ACC112 (cell line): ENCODE results near the gene ZNF460.

Experiments used
- H2AFZ ChIP-seq: fragments of 200-600 bp; sonication (generic); one replicate; pipeline ENCODE4 v1.6.0; 2017; ENCODE audit warnings: antibody characterized with exemption, low read length; ENCODE audit not compliant: unreplicated experiment
- H3K27ac ChIP-seq: fragments of 200-600 bp; sonication (generic); 2 replicates; pipeline ENCODE4 v1.5.1; 2014; ENCODE audit warnings: low read depth, mild to moderate bottlenecking, antibody characterized with exemption, low read length, moderate library complexity
- H3K27me3 ChIP-seq: fragments of 200-600 bp; sonication (generic); 2 replicates; pipeline ENCODE4 v1.6.1; 2014; ENCODE audit warnings: mild to moderate bottlenecking, antibody characterized with exemption, low read length, moderate library complexity, mixed read lengths; ENCODE audit not compliant: insufficient read depth
- H3K36me3 ChIP-seq: fragments of 200-600 bp; sonication (generic); 2 replicates; pipeline ENCODE4 v1.6.1; 2016; ENCODE audit warnings: mild to moderate bottlenecking, antibody characterized with exemption, low read length, moderate library complexity, mixed read lengths; ENCODE audit not compliant: insufficient read depth
- H3K4me1 ChIP-seq: fragments of 200-600 bp; sonication (generic); one replicate; pipeline ENCODE4 v1.6.1; 2016; ENCODE audit warnings: low read length, mixed read lengths; ENCODE audit not compliant: insufficient read depth, unreplicated experiment, control insufficient read depth
- H3K4me3 ChIP-seq: fragments of 200-600 bp; sonication (generic); 2 replicates; pipeline ENCODE4 v1.5.1; 2014; ENCODE audit warnings: mild to moderate bottlenecking, low read depth, low read length
- H3K79me2 ChIP-seq: fragments of 200-600 bp; sonication (generic); one replicate; pipeline ENCODE4 v1.6.0; 2016; ENCODE audit warnings: low read length; ENCODE audit not compliant: control insufficient read depth, unreplicated experiment, insufficient read depth

ZNF460 gene

DNA sequence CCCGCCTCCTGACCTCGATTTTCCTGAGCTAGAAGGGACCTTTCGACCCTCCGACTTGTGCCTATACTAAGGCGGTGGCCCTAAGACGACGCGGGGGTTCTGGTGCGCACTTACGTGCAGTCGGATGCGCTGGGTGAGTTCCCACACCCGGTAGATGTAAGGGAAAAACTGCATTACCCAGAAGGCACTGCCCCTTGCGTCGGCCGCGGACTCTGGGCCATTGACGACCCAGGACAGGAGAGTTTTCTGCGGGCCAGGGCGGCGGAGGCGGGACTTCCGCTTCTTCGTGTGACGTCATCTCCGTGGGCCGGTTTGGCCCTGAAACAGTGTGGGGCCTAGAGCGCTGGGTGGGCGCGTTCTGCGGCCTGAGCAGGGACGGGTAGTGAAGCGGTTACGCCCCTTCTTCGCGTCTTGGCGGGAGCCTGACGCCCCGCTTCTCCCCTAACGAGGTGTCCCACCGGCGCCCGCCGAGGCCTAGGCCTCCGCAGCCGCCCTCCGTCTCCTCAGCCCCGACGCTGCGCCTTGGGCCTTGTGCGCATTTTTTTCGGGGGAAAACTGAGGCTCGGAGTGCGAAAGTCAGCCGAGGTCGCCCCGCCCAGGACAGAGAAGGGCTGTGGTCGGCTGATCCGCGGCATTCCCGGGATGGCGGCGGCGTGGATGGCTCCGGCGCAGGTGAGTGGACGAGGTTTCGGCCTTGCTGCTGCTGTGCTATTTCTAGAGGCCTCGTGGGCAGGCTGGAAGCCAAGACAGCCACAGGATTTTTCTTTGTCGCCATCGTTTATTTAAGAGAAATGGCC lies at the start of gene ZNF460:
ZNF460 (plus strand) TSS at position 321 of the 797 bp plus-strand sequence; CDS start at position 643, 322 bp downstream.
- H3K27ac ChIP-seq, result peak within 1 kb of the TSS; percentile 95
- H3K4me3 ChIP-seq, result peak within 1 kb of the TSS; percentile 86
- peak within 1 kb of the TSS; percentile 70 for H2AFZ ChIP-seq
- H3K4me1 ChIP-seq, result peaks cover 13% of the 10 kb centered on the region
- H3K27me3 ChIP-seq, result no peaks in the 10 kb centered on the region
- peaks cover 3% of the 10 kb centered on the region for H3K36me3 ChIP-seq
- H3K79me2 ChIP-seq, result peaks cover 43% of the 10 kb centered on the region

DNA sequence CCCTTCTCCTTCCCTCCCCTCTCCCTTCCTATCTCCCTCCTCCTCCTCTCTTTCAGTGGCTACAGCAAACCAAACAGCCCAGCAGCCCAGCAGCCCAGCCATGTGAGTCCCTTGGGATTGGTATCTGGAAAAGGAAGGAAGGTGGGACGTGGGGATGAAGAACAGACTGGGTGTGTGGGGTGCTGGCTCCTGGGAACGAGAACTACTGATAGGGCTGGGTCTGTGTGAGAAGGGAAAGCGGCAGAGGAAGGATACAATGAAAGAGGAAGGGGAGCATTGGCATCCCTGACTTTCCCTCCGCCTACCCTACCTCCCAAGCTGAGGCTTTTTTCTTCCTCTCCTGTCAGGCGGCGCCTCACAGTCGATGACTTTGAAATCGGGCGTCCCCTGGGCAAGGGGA lies 48.6 kb upstream of the ZNF460 start:
- Histone ChIP-seq H2AFZ (no peak overlapping the region), H3K36me3 (no peaks in the 10 kb centered on the region), H3K79me2 (no peaks in the 10 kb centered on the region), H3K4me1 (no peaks in the 10 kb centered on the region), H3K4me3 (no peak overlapping the region), H3K27ac (no peak overlapping the region), H3K27me3 (no peaks in the 10 kb centered on the region)

DNA sequence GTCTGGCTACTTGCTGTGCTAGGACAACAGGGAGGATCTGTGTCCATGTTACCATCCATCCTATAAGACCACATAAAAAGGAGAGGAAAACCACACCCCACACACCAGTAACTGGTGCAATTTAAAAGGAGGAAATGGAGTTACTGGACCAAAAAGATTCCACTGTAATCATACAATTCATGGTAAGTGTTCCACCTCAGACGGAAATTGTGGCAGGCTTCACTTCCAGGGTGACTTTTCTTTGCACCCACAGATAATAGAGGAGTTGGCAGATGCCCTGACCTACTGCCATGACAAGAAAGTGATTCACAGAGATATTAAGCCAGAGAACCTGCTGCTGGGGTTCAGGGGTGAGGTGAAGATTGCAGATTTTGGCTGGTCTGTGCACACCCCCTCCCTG lies 47.1 kb upstream of the ZNF460 start:
- Histone ChIP-seq H3K4me1 (no peaks in the 10 kb centered on the region), H3K36me3 (no peaks in the 10 kb centered on the region), H2AFZ (no peak overlapping the region), H3K4me3 (no peak overlapping the region), H3K27me3 (no peaks in the 10 kb centered on the region), H3K79me2 (no peaks in the 10 kb centered on the region), H3K27ac (no peak overlapping the region)

DNA sequence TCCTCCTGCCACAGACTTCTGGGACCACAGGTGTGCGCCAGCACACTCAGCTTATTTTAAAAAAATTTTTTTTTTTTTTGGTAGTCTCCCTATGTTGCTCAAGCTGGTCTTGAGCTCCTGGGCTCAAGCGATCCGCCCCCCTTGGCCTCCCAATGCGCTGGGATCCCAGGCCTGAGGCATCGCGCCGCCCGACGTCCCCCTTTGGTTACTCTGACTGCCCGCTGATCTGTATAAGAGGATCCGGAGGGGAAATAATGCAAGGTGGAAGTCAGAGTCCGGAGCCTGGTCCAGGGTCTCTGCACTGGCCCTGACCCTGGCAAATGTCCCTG lies 40.3 kb upstream of the ZNF460 start:
- peaks cover 34% of the 10 kb centered on the region for H3K79me2 ChIP-seq
- no peaks in the 10 kb centered on the region for H3K36me3 ChIP-seq
- peaks cover 8% of the 10 kb centered on the region for H3K4me1 ChIP-seq
- no peaks in the 10 kb centered on the region for H3K27me3 ChIP-seq
- peak overlapping the region; percentile 87 for H3K4me3 ChIP-seq
- peak overlapping the region; percentile 87 for H2AFZ ChIP-seq
- no peak overlapping the region for H3K27ac ChIP-seq

DNA sequence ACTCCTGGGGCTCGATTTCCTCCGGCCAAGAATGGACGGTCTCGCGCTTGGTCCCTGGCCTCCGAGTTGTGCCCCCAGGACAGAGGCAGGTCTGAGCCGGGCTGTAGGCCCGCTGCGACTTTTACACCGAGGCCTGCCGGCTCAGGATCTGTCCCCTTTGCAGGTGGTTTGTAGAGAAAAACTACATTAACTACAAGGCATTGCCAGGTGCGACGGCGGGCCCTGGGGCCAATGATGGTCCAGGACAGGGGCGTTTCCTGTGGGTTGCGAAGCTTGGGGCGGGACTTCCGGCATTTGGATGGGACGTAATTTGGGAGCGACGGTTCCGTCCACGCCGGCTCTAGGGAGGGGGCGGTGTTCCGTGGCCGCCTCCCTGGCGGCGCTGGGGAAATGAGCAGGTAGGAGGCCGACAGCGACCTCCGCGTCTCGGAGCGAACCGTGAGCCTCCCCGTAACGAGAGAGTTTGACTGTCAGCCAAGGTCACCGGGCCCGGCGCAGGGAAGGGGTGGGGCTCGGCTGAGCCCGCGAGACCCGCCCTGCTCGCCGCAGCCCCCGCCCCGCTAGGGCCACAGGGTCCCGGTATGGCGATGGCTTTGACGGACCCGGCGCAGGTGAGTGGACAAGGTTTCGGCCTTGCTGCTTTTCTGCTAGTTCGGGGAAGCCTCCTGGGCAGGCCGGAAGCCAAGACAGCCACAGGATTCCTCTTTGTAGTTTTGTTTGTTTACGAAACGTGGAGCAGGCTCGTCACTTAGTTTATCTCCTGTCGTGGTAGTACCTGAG lies 39.8 kb upstream of the ZNF460 start, which contains the start of gene ZNF805:
ZNF805 (plus strand) TSS at position 322 of the 780 bp plus-strand sequence; CDS start at position 582, 260 bp downstream.
- no peaks in the 10 kb centered on the region for H3K27me3 ChIP-seq
- H3K79me2 ChIP-seq, result peaks cover 37% of the 10 kb centered on the region
- peak within 1 kb of the TSS; percentile 50; the same call in 1 of the 2 replicates for H3K27ac ChIP-seq
- peaks cover 8% of the 10 kb centered on the region for H3K4me1 ChIP-seq
- H3K36me3 ChIP-seq, result no peaks in the 10 kb centered on the region
- peak within 1 kb of the TSS; percentile 92 for H2AFZ ChIP-seq
- H3K4me3 ChIP-seq, result peak within 1 kb of the TSS; percentile 87

DNA sequence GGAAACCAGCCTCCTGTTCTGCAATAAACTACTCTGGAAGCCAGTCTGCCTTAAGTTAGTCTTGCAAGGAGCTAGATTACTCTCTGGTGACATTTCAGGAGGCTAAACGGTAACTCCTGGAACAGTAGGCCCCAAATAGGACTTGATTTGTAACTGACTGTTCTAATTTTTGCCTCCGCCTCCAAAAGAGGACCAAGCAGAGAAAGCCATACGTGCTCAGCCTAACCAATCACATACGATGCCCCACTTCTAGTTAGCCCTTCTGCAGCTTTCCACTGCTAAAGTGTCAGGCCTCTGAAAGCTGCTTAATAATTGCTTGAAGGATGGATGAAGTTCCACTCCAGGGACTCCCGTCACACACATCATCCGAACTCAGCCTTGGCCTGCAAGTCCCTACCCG lies 39.1 kb upstream of the ZNF460 start:
- H3K27me3 ChIP-seq, result no peaks in the 10 kb centered on the region
- H2AFZ ChIP-seq, result peak overlapping the region; percentile 32
- peak overlapping the region; percentile 50; the same call in 1 of the 2 replicates for H3K27ac ChIP-seq
- peaks cover 8% of the 10 kb centered on the region for H3K4me1 ChIP-seq
- H3K36me3 ChIP-seq, result no peaks in the 10 kb centered on the region
- H3K4me3 ChIP-seq, result peak overlapping the region; percentile 87
- H3K79me2 ChIP-seq, result peaks cover 37% of the 10 kb centered on the region

DNA sequence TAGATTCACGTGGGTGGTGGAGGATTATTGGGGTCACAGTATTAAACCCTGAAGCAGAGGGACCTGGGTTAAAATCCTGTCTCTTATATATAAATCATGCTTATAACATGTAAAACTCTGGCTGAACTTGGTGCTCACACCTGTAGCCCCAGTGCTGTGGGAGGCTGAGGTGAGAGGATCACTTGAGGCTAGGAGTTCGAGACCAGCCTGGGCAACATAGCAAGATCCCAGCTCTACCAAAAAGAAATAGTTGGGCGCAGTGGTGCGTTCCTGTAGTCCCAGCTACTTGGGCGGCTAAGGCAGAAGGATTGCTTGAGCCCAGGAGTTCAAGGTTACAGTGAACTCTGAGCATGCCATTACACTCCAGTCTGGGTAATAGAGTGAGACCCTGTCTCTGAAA lies 37.5 kb upstream of the ZNF460 start:
- peaks cover 8% of the 10 kb centered on the region for H3K4me1 ChIP-seq
- no peak overlapping the region for H2AFZ ChIP-seq
- H3K4me3 ChIP-seq, result no peak overlapping the region
- no peak overlapping the region for H3K27ac ChIP-seq
- H3K79me2 ChIP-seq, result peaks cover 37% of the 10 kb centered on the region
- no peaks in the 10 kb centered on the region for H3K27me3 ChIP-seq
- no peaks in the 10 kb centered on the region for H3K36me3 ChIP-seq

DNA sequence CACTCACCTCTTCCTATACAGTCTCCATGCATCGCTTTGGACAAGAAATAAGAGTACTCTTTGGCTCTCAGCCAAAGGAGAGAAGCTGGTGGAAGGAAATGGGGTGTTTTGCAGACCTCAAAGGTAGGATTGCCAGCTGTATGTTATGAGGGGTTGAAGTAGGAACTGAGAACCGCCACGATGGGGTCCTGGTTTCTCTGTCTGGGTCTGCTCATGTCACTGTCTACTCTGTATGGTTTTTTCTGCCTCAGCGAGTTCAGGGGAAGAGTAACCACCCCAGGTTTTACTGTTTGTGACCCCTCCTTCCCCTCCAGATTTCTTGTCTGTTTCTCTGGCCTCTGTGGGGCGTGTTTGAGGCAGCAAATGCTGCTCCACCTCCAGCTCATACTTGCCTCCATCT lies 35.8 kb upstream of the ZNF460 start:
- H3K27me3 ChIP-seq, result no peaks in the 10 kb centered on the region
- H3K4me3 ChIP-seq, result no peak overlapping the region
- peaks cover 13% of the 10 kb centered on the region for H3K4me1 ChIP-seq
- no peak overlapping the region for H2AFZ ChIP-seq
- no peak overlapping the region for H3K27ac ChIP-seq
- no peaks in the 10 kb centered on the region for H3K36me3 ChIP-seq
- peaks cover 37% of the 10 kb centered on the region for H3K79me2 ChIP-seq

DNA sequence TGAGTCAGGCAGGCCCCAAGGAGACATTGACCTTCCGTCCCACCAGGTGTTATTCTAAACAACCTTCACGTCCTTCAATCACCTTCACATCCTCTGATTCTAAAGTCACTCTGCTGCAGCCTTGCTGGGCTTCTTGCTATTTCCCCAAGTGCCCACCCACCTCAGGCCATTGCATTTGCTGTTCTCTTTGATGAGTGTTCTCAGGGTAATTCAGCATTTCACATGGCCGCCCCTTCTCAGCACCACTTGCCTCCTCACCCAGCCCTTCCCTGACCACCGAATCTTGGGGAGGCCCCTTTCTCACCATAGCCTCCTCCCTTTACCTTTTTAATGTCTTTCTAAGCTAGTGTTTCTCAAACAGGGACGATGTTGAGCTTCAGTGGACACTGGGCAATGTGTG lies 35.2 kb upstream of the ZNF460 start:
- H3K27ac ChIP-seq, result no peak overlapping the region
- H3K4me1 ChIP-seq, result peaks cover 13% of the 10 kb centered on the region
- H3K4me3 ChIP-seq, result no peak overlapping the region
- no peaks in the 10 kb centered on the region for H3K36me3 ChIP-seq
- H2AFZ ChIP-seq, result no peak overlapping the region
- peaks cover 37% of the 10 kb centered on the region for H3K79me2 ChIP-seq
- no peaks in the 10 kb centered on the region for H3K27me3 ChIP-seq

DNA sequence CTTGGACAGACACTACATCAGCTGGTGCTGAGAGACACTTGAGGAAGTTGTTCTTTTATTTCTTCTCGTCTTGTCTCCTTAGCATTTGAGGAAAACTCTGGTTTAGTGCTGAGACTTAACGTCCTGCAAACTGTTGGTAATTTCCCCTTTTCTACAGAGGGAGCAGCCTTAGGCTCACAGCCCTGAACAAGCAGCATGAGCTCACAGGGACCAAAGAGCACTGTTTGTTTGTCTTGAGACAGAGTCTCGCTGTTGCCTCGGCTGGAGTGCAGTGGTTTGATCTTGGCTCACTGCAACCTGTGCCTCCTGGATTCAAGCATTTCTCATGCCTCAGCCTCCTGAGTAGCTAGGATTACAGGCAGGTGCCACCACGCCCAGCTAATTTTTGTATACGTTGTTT lies 34.3 kb upstream of the ZNF460 start:
- Histone ChIP-seq H3K27me3 (no peaks in the 10 kb centered on the region), H2AFZ (no peak overlapping the region), H3K79me2 (peaks cover 32% of the 10 kb centered on the region), H3K4me1 (peaks cover 13% of the 10 kb centered on the region), H3K36me3 (peaks cover 5% of the 10 kb centered on the region; the same call in 1 of the 2 replicates), H3K4me3 (no peak overlapping the region), H3K27ac (no peak overlapping the region)
